ENCODE measurements around the gene SEMA3E.

The SEMA3E gene

DNA sequence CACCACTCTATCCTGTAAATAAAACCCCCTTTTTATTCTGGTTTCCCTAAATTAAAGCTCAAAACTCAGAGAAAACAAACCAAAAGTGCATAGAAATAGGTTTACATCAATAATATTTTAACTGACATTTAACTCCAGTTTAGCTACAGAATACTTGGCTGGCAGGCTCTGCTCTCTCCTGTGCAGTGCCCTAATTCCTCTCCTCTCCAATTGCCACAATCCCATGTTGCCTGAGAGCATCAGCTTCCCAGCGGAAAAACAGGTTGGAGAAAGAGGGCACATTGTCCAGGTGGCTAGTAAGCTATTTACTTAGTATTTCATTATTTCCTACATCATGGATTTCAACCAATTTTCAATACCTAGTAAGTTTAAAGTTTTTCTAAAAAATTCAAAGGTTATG lies 8.7 kb downstream of the SEMA3E start:
- DNase-seq (ENCODE audit: insufficient read length) = no peak
- no peak for FAIRE-seq
- no peak for TF ChIP-seq POLR2AphosphoS5 (IDR thresholded peaks at IDR 0.05; ENCODE audit: low read depth, low read length)
- TF ChIP-seq POLR2A (IDR thresholded peaks at IDR 0.05; ENCODE audit: low read depth, low read length) = no peak

DNA sequence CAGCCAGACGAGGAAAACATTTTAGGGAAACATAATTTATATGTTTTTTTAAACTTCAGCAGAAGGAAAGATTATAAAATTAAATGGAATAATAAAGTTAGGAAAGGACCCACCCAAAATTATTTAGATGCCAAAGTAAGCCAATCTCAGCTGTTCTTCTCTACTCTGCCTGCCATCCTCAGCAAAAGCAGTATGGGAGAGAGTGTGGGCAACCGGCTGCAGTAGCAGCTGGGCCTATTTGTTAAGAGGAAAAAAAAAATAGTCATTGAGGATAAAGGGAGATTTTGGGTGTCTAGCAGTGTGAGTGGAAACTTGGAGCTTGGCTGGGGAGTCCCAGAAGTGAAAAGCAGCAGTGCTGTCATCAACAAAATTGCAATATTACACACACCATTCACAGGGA lies 15.4 kb downstream of the SEMA3E start:
- no peak for TF ChIP-seq TAF1 (IDR thresholded peaks at IDR 0.05; ENCODE audit: borderline replicate concordance, low read depth, low read length)
- TF ChIP-seq POLR2A (IDR thresholded peaks at IDR 0.05; ENCODE audit: low read depth, low read length) = no peak
- TF ChIP-seq POLR2AphosphoS5 (IDR thresholded peaks at IDR 0.05; ENCODE audit: low read depth, low read length) = no peak
- FAIRE-seq (no peak), DNase-seq (ENCODE audit: insufficient read length) (no peak)

DNA sequence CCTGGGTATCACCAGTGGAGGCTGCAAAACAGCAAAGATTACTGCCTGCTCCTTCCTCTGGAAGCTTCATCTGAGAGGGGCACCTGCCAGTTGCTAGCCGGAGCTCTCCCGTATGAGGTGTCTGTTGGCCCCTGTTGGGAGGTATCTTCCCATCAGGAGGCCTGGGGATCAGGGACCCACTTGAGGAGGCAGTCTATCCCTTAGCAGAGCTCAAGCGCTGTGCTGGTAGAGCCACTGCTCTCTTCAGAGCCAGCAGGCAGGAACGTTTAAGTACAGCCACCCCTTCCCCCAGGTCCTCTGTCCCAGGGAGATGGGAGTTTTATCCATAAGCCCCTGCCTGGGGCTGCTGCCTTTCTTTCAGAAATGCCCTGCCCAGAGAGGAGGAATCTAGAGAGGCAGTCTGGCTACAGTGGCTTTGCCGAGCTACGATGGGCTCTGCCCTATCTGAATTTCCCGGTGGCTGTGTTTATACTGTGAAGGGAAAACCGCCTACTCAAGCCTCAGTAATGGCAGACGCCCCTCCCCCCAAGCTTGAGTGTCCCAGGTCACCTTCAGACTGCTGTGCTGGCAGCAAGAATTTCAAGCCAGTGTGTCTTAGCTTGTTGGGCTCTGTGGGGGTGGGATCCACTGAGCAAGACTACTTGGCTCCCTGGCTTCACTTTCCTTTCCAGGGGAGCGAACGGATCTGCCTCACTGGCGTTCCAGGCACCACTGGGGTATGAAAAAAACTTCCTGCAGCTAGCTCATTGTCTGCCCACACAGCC lies 19.6 kb downstream of the SEMA3E start:
- DNase-seq (ENCODE audit: insufficient read length) (no peak), FAIRE-seq (no peak)
- TF ChIP-seq POLR2A (IDR thresholded peaks at IDR 0.05; ENCODE audit: low read depth, low read length) = no peak
- TF ChIP-seq POLR2AphosphoS5 (IDR thresholded peaks at IDR 0.05; ENCODE audit: low read depth, low read length) = no peak
- TF ChIP-seq TAF1 (IDR thresholded peaks at IDR 0.05; ENCODE audit: borderline replicate concordance, low read depth, low read length) = no peak

DNA sequence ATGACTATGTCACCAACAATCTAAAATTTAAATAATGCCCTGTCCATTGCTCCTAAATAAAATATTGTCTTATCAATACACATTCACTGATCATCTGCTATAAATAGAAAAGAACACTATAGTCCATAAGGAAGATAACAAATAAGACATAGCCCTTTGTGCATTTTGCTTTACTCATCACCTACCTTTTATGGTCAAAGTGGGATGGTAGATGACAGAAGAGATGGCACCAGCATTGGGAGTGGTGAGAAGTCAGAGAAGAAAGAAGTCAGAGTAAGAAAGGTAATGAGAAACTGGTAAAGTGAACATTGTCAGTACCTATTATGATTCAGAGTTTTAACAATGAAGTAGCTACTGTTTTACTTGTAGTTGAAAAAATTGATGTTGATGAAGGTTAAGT lies 31.1 kb downstream of the SEMA3E start:
- DNase-seq (ENCODE audit: insufficient read length) (no peak), FAIRE-seq (no peak)
- TF ChIP-seq POLR2AphosphoS5 (IDR thresholded peaks at IDR 0.05; ENCODE audit: low read depth, low read length) (no peak), POLR2A (IDR thresholded peaks at IDR 0.05; ENCODE audit: low read depth, low read length) (no peak), TAF1 (IDR thresholded peaks at IDR 0.05; ENCODE audit: borderline replicate concordance, low read depth, low read length) (no peak)

DNA sequence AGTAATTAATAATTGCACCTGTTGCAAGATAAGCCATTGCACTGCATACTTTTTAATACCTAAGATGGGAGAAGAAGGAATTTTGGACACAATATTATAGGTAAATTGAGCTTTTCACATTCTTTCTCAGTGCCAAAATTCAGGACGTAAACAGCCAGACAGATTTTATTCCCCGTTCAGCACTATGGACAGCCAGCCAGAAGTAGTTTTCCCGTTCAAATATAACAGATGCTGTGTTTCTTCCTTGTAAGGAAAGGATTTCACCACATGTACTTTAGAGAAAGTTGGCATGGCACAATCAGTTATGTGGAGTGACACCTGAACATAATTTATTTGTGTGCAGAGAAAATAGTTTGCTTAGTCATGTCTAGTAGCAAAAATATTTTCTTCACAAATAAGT lies 34.8 kb downstream of the SEMA3E start:
- FAIRE-seq = no peak
- DNase-seq (ENCODE audit: insufficient read length) = no peak
- TF ChIP-seq TAF1 (IDR thresholded peaks at IDR 0.05; ENCODE audit: borderline replicate concordance, low read depth, low read length) (no peak), POLR2AphosphoS5 (IDR thresholded peaks at IDR 0.05; ENCODE audit: low read depth, low read length) (no peak), POLR2A (IDR thresholded peaks at IDR 0.05; ENCODE audit: low read depth, low read length) (no peak)

DNA sequence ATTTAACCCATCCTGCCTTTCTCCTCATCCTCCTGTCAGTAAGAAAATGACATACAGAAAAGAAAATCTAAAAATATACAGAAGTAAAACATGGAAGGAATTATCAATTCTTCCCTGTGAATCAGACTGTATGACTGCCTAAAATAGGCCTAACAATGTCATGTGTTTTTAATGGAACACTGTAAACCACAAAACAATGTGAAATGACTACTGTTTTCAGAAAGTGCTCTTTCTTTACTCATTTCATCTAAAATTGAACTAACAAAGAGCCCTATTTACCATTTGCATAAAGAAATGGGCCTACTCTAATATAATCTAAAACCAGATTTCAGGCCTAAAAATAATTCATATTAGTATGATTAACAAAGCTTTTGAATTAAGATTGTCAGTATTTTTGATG lies 35.7 kb downstream of the SEMA3E start:
- no peak for TF ChIP-seq POLR2AphosphoS5 (IDR thresholded peaks at IDR 0.05; ENCODE audit: low read depth, low read length)
- TF ChIP-seq TAF1 (IDR thresholded peaks at IDR 0.05; ENCODE audit: borderline replicate concordance, low read depth, low read length) = no peak
- TF ChIP-seq POLR2A (IDR thresholded peaks at IDR 0.05; ENCODE audit: low read depth, low read length) = no peak
- DNase-seq (ENCODE audit: insufficient read length) (no peak), FAIRE-seq (no peak)

DNA sequence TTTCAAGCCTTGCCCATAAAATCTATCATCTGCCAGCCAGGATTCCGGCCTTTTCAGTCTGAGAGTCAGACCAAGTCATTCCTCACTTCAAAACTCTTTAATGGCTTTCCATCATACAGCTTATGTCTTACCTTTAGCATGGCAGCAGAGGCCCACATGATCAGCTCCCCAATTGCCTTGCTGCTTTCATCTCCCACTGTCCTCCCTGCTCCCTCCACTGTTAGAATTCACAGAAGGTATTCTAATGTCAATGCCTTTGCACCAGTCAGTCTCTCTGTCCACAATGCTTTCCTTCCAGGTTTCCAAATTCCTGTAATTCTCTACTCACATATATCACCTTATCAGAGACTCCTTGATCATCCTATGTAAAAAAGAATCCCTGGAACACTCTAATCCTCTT lies 37.2 kb downstream of the SEMA3E start:
- TF ChIP-seq POLR2AphosphoS5 (IDR thresholded peaks at IDR 0.05; ENCODE audit: low read depth, low read length) (no peak), TAF1 (IDR thresholded peaks at IDR 0.05; ENCODE audit: borderline replicate concordance, low read depth, low read length) (no peak), POLR2A (IDR thresholded peaks at IDR 0.05; ENCODE audit: low read depth, low read length) (no peak)
- DNase-seq (ENCODE audit: insufficient read length) (no peak), FAIRE-seq (no peak)

DNA sequence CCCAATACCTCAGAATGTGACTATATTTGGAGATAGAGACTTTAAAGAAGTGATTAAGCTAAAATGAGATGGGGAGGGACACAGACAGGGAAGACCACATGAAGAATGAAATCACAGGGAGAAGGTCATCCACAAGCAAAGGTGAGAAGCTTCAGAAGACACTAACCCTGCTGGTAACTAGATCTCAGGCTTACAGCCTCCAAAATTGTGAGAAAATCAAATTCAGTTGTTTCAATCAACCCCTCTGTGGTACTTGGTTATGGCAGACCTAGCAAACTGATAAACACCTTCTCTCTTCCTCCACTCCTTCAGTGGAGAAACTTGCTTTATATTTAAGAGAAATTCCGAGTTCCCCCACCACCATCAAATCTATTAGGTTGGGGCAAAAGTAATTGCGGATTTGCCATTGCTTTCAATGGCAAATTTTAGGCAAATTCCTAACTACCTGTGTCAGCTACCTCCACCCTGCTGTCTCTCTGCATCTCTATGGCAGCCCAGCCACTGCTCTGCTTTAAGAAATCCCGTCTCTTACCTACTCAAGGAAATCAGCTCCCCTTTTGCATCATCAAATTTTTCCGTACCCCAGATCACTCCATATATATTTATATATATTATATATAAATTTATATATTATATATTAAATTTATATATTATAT lies 38.2 kb downstream of the SEMA3E start:
- no peak for DNase-seq (ENCODE audit: insufficient read length)
- no peak for FAIRE-seq
- no peak for TF ChIP-seq POLR2A (IDR thresholded peaks at IDR 0.05; ENCODE audit: low read depth, low read length)
- TF ChIP-seq TAF1 (IDR thresholded peaks at IDR 0.05; ENCODE audit: borderline replicate concordance, low read depth, low read length) = no peak
- TF ChIP-seq POLR2AphosphoS5 (IDR thresholded peaks at IDR 0.05; ENCODE audit: low read depth, low read length) = no peak

DNA sequence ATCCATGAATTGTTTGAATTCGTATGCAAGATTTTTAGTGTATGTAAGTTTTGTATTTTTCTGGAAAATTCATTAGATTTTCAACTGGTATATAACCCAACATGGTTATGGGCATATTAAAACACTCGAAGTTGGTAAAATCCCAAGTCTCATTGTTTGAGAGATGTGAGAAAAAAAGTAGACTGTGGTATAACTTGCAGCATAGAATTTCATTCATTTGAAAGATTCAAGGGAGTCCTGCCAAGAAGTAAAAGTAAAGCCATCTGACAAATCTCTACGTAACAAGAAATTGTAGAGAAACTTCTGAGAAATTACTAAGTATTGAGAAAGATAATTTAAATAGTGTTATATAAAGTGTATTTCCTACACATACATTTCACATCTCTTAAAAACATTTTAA lies 40.2 kb downstream of the SEMA3E start:
- DNase-seq (ENCODE audit: insufficient read length) = no peak
- no peak for FAIRE-seq
- TF ChIP-seq POLR2A (IDR thresholded peaks at IDR 0.05; ENCODE audit: low read depth, low read length) (no peak), TAF1 (IDR thresholded peaks at IDR 0.05; ENCODE audit: borderline replicate concordance, low read depth, low read length) (no peak), POLR2AphosphoS5 (IDR thresholded peaks at IDR 0.05; ENCODE audit: low read depth, low read length) (no peak)

DNA sequence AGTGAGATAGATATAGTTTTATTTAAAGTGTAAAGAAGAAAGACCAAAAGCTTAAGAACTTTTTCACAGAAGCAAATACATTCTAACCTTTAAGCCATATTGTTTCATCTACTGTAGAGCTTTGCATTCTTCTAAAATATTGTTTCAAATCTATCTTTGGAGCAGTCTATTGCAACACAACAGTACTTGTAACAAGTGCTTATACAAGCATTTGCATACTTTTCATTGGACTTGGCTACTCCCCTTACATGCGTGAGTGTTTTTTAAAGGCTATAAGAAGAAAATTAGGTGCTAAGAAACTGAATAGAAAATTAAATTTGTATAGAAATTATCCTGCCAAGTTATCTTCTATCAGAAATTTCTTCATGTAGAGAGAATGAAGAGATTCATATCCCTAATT lies 45.3 kb downstream of the SEMA3E start:
- FAIRE-seq (no peak), DNase-seq (ENCODE audit: insufficient read length) (no peak)
- TF ChIP-seq POLR2A (IDR thresholded peaks at IDR 0.05; ENCODE audit: low read depth, low read length) (no peak), POLR2AphosphoS5 (IDR thresholded peaks at IDR 0.05; ENCODE audit: low read depth, low read length) (no peak), TAF1 (IDR thresholded peaks at IDR 0.05; ENCODE audit: borderline replicate concordance, low read depth, low read length) (no peak)

DNA sequence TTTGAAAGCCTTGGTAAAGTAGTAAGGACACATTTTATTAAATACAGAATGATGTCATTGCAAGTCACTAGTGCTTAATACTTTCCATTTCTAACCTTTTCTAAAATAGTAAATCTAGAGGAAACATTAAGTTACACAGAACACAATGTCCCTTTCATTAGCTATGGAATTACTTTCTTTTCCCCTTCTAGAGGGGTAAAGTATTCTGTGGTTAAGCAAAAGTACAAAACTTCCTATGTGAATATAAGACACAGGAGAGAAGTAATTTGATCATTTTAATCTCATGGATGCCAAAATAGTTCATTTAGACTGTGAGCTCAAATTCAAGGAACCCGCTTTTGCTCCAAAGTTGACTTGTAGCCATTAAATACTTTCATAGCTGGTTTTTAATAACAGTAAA lies 49.8 kb downstream of the SEMA3E start:
- FAIRE-seq (no peak), DNase-seq (ENCODE audit: insufficient read length) (no peak)
- TF ChIP-seq POLR2A (IDR thresholded peaks at IDR 0.05; ENCODE audit: low read depth, low read length) (no peak), POLR2AphosphoS5 (IDR thresholded peaks at IDR 0.05; ENCODE audit: low read depth, low read length) (no peak), TAF1 (IDR thresholded peaks at IDR 0.05; ENCODE audit: borderline replicate concordance, low read depth, low read length) (no peak)

DNA sequence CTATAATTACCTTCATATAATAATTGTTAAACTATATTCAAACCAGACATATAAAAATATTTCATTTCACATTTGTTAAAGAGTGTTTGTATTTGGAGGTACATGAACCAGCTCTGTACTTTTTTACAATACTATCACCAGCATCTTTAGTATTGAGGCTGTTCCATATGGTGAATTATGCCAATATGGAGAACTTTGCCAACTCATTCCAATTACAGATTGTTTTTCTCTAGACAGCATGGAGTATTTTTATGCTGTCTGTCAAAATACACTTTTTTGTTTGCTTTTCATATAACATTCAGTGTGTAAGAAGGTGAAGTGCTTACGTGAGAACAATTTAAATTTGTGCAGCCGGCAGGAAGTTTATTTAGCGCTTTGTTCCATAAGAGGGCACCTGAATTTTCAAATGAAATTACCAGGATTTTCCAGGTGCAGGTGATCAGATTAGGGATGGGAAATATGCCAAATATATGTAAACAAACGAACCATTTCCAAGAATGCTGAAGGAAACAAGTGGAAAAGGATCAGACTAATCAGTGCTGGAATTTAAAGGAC lies 54.9 kb downstream of the SEMA3E start:
- DNase-seq (ENCODE audit: insufficient read length) (no peak), FAIRE-seq (no peak)
- no peak for TF ChIP-seq POLR2AphosphoS5 (IDR thresholded peaks at IDR 0.05; ENCODE audit: low read depth, low read length)
- no peak for TF ChIP-seq POLR2A (IDR thresholded peaks at IDR 0.05; ENCODE audit: low read depth, low read length)
- TF ChIP-seq TAF1 (IDR thresholded peaks at IDR 0.05; ENCODE audit: borderline replicate concordance, low read depth, low read length) = no peak

All from GM12892 (cell line).